Smooth muscle cell (in vitro differentiated cells): ENCODE data around the gene S100P. TPM values are rescaled to one million over a fixed set of nuclear protein-coding genes. Genes with fewer than 3 reads are reported as not detected.
"Not testable (repeated sequence)": the region's sequence is repeated elsewhere in the genome, so short reads cannot be mapped to it uniquely, and the experiment has no call there.

Source experiments
- DNase-seq: peaks from one replicate; lab custom pipeline; 2025; ENCODE audit not compliant: unreplicated experiment; lab: John Stamatoyannopoulos, UW
- H2AFZ ChIP-seq: fragments of 200-600 bp; sonication (generic); 2 replicates; pipeline ENCODE4 v1.6.0; 2016; ENCODE audit warnings: antibody characterized with exemption, low read depth, mild to moderate bottlenecking
- H3F3A ChIP-seq: fragments of 200-600 bp; sonication (generic); 2 replicates; pipeline ENCODE4 v1.6.0; 2017; ENCODE audit warnings: antibody characterized with exemption, low read depth
- H3K27ac ChIP-seq: fragments of 200-600 bp; sonication (generic); 2 replicates; pipeline ENCODE4 v1.5.1; 2016; ENCODE audit warnings: low read depth, mild to moderate bottlenecking
- H3K27me3 ChIP-seq: fragments of 200-600 bp; sonication (generic); 2 replicates; pipeline ENCODE4 v1.6.1; 2016; ENCODE audit warnings: low read depth, mild to moderate bottlenecking
- H3K36me3 ChIP-seq: fragments of 200-600 bp; sonication (generic); 2 replicates; pipeline ENCODE4 v1.5.1; 2016; ENCODE audit warnings: low read depth
- H3K4me1 ChIP-seq: fragments of 200-600 bp; sonication (generic); 2 replicates; pipeline ENCODE4 v1.5.1; 2016; ENCODE audit warnings: low read depth
- H3K4me2 ChIP-seq: fragments of 200-600 bp; sonication (generic); 2 replicates; pipeline ENCODE4 v1.6.0; 2016; ENCODE audit warnings: mild to moderate bottlenecking
- H3K4me3 ChIP-seq: fragments of 200-600 bp; sonication (generic); 2 replicates; pipeline ENCODE4 v1.5.1; 2016; ENCODE audit warnings: mild to moderate bottlenecking
- H3K79me2 ChIP-seq: fragments of 200-600 bp; sonication (generic); 2 replicates; pipeline ENCODE4 v1.6.0; 2016; ENCODE audit warnings: low read depth, mild to moderate bottlenecking
- H3K9ac ChIP-seq: fragments of 200-600 bp; sonication (generic); 2 replicates; pipeline ENCODE4 v1.6.0; 2016; ENCODE audit warnings: low read depth
- H3K9me3 ChIP-seq: fragments of 200-600 bp; sonication (generic); replicated peaks from 2 replicates; pipeline ENCODE4 v1.5.1; 2016; ENCODE audit warnings: low read depth
- H4K20me1 ChIP-seq: fragments of 200-600 bp; sonication (generic); 2 replicates; pipeline ENCODE4 v1.6.0; 2016; ENCODE audit warnings: low read depth
- CTCF ChIP-seq: fragments of 200-600 bp; sonication (generic); IDR thresholded peaks from 2 replicates; pipeline ENCODE4 v1.5.1; 2017; ENCODE audit warnings: borderline replicate concordance, mild to moderate bottlenecking, antibody characterized with exemption; ENCODE audit not compliant: insufficient read depth, poor library complexity, severe bottlenecking
- WGBS: methylation state at CpG from one replicate; pipeline ENCODE4 v1.1.7; 2016; ENCODE audit warnings: low lambda C conversion rate; 5-methylcytosine and 5-hydroxymethylcytosine counted together
- polyA plus RNA-seq: library from polyadenylated mRNA; unstranded; fragments of >200 nt; fragmentation: Nextera tagmentation; extraction: Ambion mirVana; gene quantifications from 2 replicates; pipeline ENCODE4 v1.2.1, GENCODE V29; 2016
- total RNA-seq: library from RNA; depleted of rRNA; stranded (reverse); fragments of >200 nt; gene quantifications from 2 replicates; pipeline ENCODE4 v1.2.3, GENCODE V29; 2014

Gene S100P
- total and polyA plus RNA-seq, 2 experiments from 2014 or later, result 4.0 to 6.6 TPM

- H3K36me3 ChIP-seq, result no peaks in the 10 kb centered on the region
- H3K9me3 ChIP-seq, result no peaks in the 10 kb centered on the region
- peaks cover 10% of the 10 kb centered on the region for H3F3A ChIP-seq
- H3K9ac ChIP-seq, result no peak overlapping the region
- peaks cover 17% of the 10 kb centered on the region for H4K20me1 ChIP-seq
- no peak for TF ChIP-seq CTCF
- no peak overlapping the region for H3K4me3 ChIP-seq
- H3K4me2 ChIP-seq, result no peak overlapping the region
- H3K27ac ChIP-seq, result no peak overlapping the region
- WGBS, result 98% methylated on average over 10 of the region's 10 CpGs
- peaks cover 23% of the 10 kb centered on the region for H3K79me2 ChIP-seq
- no peak overlapping the region for H2AFZ ChIP-seq
- no peaks in the 10 kb centered on the region for H3K27me3 ChIP-seq
- peaks cover 15% of the 10 kb centered on the region for H3K4me1 ChIP-seq
- no peak for DNase-seq
Observed at GRCh38 chr4:6721121-6721520, 27.4 kb downstream of the S100P start.

GRCh38 chr4:6722891-6723290 lies 29.2 kb downstream of the S100P start:
- Histone ChIP-seq H3K9me3 (no peaks in the 10 kb centered on the region), H3K4me3 (no peak overlapping the region), H3K27ac (no peak overlapping the region), H3K4me2 (no peak overlapping the region), H3K79me2 (peaks cover 6% of the 10 kb centered on the region), H3K27me3 (no peaks in the 10 kb centered on the region), H2AFZ (no peak overlapping the region), H3K4me1 (peaks cover 14% of the 10 kb centered on the region), H3K36me3 (no peaks in the 10 kb centered on the region), H4K20me1 (peaks cover 7% of the 10 kb centered on the region), H3K9ac (no peak overlapping the region), H3F3A (peaks cover 10% of the 10 kb centered on the region)
- WGBS, result over 99% methylated on average over 12 of the region's 12 CpGs
- no peak for DNase-seq
- TF ChIP-seq CTCF, result no peak

GRCh38 chr4:6723851-6724250 lies 30.2 kb downstream of the S100P start:
- Histone ChIP-seq H2AFZ (no peak overlapping the region), H3K27ac (peak overlapping the region; percentile 81), H3K4me1 (peaks cover 10% of the 10 kb centered on the region), H3K9ac (peak overlapping the region; percentile 47), H3F3A (peaks cover 6% of the 10 kb centered on the region), H3K4me2 (no peak overlapping the region), H3K9me3 (no peaks in the 10 kb centered on the region), H3K4me3 (no peak overlapping the region), H4K20me1 (no peaks in the 10 kb centered on the region), H3K27me3 (no peaks in the 10 kb centered on the region), H3K36me3 (no peaks in the 10 kb centered on the region), H3K79me2 (no peaks in the 10 kb centered on the region)
- no peak for TF ChIP-seq CTCF
- WGBS, result 91% methylated on average over 8 of the region's 8 CpGs
- no peak for DNase-seq

GRCh38 chr4:6724421-6725111 lies 30.9 kb downstream of the S100P start:
- Histone ChIP-seq H3K9ac (peak overlapping the region; percentile 70), H2AFZ (peak overlapping the region; percentile 28), H3K79me2 (no peaks in the 10 kb centered on the region), H3K9me3 (no peaks in the 10 kb centered on the region), H3K27ac (peak overlapping the region; percentile 81), H3K27me3 (no peaks in the 10 kb centered on the region), H3K4me3 (no peak overlapping the region), H3F3A (no peaks in the 10 kb centered on the region), H3K36me3 (no peaks in the 10 kb centered on the region), H4K20me1 (no peaks in the 10 kb centered on the region), H3K4me1 (peaks cover 10% of the 10 kb centered on the region), H3K4me2 (peak overlapping the region; percentile 76)
- 49% methylated on average over 21 of the region's 21 CpGs for WGBS
- TF ChIP-seq CTCF, result no peak
- no peak for DNase-seq

GRCh38 chr4:6725427-6725961 lies 31.8 kb downstream of the S100P start:
- 89% methylated on average over 13 of the region's 16 CpGs for WGBS
- not testable (repeated sequence) for H2AFZ ChIP-seq, H3K9ac ChIP-seq

More at GRCh38 chr4:6725427-6725961, 31.8 kb downstream of the S100P start:
- H3K36me3 ChIP-seq, DNase-seq, H3K9me3 ChIP-seq, H3K79me2 ChIP-seq, H3K27ac ChIP-seq, H3K27me3 ChIP-seq, H4K20me1 ChIP-seq, H3F3A ChIP-seq, H3K4me3 ChIP-seq: not testable (repeated sequence)
- Histone ChIP-seq H3K4me1 (peaks cover 11% of the 10 kb centered on the region), H3K4me2 (peak overlapping the region; percentile 76)
